NCI-H1105 (cell line): Measurements from ENCODE around the gene ATRIP.

Experiments used
- DNase-seq: peaks from one replicate; lab custom pipeline; 2025; lab: John Stamatoyannopoulos, UW

ATRIP gene

GRCh38 chr3:48504051-48504946 lies 57.8 kb downstream of the ATRIP start, which contains the start of gene SHISA5:
SHISA5 (minus strand) TSS chr3:48504174; CDS start chr3:48504094, 80 bp downstream.
- DNase-seq, result no peak

- DNase-seq, result no peak
These were observed 58.6 kb downstream of the ATRIP start for GRCh38 chr3:48505146-48505545.

GRCh38 chr3:48505968-48506504 lies 59.5 kb downstream of the ATRIP start:
- no peak for DNase-seq

- no peak for DNase-seq
These were observed 60.9 kb downstream of the ATRIP start for GRCh38 chr3:48507256-48508061.

- DNase-seq, result no peak
These were observed 65.0 kb downstream of the ATRIP start for GRCh38 chr3:48511551-48511950.

GRCh38 chr3:48514431-48515227 lies 68.1 kb downstream of the ATRIP start:
- no peak for DNase-seq
